ENCODE measurements around the gene FAM53B.
"Not testable (repeated sequence)": the region's sequence is repeated elsewhere in the genome, so short reads cannot be mapped to it uniquely, and the experiment has no call there.

Gene FAM53B

DNA sequence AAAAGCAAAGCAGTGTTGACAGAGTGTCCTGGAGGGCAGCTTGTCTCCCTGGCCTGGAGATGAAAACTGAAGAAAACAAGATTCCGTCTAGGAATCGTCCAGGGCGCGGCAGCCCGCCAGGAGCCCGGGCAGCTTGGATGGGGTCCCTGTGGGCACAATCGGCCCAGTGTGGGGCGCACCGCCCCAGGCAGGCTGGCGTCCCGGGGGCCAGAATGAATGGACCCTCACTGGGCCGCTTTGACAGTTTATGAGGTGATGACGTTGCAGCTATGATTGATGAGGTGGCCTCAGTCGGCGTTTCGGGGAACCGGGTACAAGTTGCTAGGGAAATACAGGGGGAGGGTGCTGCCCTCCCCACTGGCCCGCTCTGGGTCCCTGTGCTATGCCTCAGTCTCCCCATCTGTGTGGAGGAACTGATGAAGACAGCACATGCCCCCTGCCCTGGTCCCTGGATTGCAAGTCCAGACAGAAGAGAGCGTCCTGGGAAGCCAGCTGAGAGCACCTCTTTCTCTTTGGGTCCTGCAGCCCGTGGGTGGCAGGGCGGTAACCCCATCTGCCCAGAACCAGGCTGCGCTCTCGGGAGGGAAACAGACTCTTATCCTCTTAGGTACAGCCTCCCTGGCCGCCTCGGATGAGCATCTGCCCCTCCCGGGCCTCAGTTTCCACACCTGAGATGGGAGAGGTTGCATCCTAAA lies 151.3 kb downstream of the FAM53B start:
- no peak for FAIRE-seq

DNA sequence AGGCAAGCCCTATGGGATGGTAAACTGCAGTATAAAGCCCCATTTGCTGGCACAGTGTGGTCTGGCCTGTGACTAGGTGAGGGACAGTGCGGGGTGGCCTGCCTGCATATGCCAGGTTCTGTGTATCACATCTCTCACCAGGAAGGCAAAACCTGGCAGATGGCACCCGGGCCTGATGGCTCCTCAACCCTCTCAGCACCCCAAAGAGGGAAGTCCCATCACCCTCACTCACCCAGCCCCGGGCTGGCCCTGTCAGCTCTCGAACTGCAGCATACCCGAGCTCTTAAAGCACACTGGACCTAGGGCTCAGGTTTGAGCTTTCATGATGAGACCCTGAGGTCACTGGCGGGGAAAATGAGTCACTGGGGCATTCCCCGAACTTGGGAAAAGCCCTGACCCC lies 152.1 kb downstream of the FAM53B start:
- no peak for FAIRE-seq

DNA sequence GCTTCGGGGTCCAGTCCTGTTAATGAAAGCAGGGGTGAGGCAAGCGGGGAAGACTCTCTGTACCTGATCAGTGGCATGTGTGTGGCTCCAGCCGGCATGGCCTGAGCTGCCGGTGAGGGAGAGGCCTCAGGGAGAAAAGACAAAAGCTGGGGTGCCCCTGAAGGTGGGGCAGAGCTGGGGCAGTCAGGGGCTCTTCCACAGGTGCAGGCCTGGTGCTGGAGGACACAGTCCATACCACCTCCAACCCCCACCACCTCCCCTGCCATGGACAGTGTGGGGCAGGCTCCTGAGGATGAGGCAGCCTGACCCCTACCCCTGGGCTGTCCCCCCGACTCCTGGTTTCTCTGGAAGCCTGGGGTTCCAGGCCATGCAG lies 153.1 kb downstream of the FAM53B start:
- no peak for FAIRE-seq

DNA sequence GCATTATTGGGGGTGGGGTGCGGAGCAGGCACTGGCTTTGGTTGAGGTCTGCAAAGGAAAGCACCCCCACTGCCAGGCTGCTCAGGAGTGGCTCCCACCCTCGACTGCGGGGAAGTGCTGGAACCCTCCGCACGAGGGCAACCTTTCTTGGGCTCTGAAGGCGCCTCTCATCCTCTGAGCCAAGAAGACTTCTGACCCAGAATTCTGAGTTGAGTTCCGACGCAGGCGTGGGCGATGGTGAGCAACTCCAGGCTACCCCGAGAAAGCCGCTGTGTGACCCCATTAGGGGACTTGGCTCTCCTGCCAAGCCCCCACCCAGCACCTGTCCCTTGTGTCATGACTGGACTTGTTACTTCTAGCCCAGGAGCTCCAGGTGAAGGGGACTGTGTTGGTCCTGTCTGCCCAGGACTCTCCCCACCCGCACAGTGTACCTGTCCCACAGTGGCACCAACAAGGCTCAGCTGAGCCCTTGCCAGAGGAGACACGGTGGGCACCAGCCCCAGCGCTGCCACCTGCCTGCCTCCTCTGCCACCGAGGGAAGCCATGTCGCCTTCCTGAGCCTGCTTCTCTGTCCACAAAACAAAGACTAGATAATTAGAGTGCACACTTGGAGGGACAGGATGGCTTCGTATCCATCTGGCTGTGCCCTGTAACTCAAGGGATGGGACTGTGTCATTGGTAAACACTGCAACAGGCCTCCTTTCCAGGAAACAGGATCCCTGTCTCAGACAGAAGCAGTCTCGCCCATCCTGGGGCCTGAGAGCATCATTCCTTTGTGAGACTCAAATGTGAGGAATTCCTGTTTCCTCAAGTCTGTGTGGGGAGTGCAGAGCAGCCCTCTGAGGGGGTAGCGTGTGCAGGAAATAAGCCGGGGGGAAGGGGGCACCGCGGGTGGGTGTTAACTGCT lies 153.7 kb downstream of the FAM53B start:
- FAIRE-seq, result no peak

DNA sequence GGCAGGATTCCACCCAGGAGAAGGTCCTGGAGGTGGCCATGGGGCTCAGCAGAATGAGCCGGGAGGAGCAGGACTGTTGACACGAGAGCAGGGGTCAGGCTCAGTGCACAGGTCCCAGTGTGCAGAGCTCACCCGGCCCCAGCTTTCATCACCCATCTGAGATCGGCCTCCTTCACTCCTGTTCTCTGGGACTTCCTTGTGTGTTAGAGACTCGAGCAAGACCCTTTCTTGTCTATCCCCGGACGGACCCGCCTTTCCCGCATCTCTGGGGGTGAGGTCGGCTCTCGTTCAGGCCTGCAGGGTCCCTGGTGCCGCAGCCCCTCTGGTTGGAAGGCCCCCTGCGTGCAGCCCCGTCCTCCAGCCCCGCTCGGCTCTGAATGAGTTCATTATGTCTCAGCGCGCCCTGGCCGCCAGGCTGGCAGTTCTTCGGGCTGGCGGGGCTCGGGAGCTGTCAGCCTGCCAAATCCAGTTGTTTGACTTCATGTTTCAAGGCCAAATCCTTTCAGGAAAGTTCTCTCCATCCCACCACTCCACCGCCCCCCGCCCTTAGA lies 154.6 kb downstream of the FAM53B start:
- FAIRE-seq, result no peak

DNA sequence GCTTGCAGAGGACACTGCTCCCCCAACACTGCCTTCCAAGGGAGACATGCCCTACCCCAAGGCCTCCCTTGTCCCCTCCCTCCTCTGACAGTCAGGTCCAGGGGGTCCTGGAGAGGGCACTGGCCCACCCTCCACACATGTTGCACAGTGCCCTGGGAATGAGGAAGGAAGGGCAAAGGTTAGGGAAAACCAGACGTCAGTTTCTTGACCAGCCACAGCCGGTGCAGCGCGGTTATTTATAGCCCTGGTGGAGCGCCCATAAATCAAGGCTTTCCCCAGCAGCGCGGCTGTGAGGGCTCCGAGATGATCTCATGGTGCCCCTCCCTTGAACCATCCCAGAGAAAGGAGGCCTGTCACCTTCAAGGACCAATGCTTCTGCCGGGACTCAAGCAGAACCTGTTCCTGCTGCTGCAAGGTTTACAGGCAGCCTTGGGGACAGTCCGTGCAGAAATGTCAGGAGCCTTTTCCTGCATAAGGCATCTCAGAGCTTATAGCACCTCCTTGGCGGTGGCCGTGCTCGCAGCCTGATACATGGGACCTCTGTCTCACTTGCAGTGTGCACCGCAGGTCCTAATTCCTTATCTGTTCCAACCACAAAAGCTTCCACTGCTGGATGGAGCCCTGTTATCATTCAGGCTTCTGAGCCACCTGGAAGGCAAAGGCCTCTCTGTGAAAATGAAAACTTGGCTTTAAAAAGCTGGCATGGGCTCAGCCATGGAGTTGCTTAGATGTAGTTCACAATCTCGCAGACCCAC lies 155.3 kb downstream of the FAM53B start:
- FAIRE-seq, result no peak

DNA sequence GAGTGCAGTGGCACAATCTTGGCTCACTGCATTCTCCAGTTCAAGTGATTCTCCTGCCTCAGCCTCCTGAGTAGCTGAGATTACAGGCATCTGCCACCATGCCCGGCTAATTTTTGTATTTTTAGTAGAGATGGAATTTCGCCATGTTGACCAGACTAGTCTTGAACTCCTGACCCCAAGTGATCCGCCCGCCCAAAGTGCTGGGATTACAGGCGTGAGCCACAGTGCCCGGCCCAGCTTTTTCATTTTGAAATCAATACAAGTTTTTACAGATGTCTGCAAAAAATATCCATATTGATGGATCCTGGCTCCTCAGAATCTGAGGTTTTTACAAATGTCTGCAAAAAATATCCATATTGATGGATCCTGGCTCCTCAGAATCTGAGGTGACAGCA lies 155.8 kb downstream of the FAM53B start:
- not testable (repeated sequence) for FAIRE-seq

DNA sequence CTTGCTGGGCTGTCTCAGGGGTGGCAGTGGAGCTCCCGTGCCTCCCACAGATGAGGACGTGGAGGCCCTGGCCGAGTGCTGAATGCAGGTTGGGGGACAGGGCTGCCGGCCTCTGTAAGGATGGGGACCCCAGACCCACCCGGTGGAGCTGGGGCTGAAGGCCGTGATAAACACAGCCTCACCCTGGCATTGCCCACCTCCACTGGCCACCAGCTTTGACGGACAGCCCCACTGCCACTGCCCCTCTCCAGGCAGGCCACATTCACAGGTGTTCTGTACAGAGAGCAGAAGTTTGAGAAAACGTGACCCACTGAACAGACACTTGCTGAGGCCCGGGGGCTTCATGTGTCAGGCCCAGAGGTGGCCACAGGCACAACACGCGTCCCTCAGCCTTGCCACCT lies 156.4 kb downstream of the FAM53B start:
- FAIRE-seq, result no peak

DNA sequence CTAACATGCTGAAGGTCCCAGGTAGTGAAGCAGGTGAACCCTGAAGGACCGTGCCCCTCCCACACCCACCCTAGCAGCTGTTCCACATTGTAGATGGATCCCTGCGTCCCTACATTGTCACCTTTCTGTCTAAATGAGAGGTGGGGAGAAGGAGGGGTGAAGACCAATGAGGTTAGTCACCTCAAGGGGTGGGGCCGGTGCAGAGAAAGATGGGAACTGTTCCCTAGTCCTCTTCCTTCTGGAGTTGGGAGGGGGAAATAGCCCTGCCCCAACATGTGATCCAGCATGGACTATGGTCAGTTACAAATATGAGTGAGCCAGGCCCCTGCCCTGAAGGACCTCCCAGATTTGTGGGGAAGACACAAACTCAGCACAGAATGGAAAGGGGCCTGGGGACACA lies 158.0 kb downstream of the FAM53B start:
- no peak for FAIRE-seq

DNA sequence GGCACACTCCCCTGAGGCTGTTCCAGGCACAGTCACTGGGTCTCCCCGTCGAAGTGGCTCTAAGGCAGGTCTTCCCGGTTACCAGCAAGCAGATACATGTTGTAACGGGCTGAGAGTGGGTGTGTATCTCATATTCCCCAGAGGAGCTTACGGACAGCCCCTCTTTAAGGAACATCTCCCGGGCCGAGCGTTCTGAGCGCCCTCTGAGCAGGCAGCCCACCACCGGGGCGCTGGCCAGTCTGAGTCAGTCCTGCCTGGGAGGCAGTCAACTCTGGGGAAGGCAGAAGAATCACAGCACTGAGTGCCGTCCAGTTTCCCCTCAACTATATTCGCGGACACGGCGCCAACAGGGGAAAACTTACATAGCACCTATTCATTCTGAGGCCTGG lies 165.2 kb downstream of the FAM53B start:
- no peak for FAIRE-seq

DNA sequence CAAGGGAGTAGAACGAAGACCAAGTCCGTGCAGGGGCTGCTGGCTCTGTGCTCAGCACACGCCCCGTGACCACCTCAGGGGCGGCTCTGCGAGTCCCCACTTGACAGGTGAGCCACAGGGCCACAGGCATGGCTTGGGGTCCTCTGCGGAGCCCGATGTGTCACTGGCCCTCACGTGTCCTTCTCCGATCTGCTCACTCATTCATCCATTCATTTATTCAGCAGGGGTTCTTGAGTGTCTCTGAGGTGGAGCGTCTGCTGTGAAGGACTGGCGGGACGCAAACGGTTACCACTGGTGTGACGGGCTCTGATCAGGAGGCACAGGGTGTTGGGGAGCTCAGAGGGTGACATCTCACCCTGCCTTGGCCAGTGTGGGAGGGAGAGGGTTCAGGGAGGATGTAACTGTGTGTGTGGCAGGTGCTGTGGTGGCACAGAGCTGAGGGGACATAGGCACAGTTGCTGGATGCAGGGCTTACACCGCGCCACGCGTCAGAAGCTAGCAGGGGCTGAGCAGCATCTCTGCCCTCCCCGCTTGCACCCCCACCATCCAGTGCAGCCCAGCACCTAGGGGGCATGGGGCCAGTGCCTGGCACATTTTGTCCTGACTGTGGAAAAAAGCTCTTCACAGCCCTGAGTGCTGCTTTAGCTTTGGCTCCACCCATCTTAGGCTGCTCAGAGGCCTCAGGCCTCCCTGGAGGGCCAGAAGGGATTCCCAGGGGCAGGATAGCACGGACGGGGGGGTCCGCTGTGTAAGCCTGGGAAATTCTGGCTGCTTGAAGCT lies 165.8 kb downstream of the FAM53B start:
- FAIRE-seq, result no peak

DNA sequence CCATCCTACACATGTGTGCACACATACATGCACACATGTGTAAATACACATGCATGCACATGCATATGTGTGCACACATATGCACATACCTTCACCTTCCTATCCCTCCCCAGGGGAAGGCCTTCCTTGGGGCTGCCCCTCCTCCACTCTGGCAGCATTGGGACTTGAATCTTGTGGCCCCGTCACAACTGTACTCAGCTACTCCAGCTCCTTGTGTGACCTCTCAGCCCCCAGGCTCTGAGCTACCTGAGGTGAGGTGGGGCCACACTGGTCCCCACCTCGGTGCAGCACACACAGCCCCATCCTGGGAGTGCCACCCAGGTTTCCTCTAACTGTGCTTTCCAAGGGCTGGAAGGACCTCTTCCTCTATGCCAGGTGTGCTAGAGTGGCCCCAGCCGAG lies 166.5 kb downstream of the FAM53B start:
- no peak for FAIRE-seq

DNA sequence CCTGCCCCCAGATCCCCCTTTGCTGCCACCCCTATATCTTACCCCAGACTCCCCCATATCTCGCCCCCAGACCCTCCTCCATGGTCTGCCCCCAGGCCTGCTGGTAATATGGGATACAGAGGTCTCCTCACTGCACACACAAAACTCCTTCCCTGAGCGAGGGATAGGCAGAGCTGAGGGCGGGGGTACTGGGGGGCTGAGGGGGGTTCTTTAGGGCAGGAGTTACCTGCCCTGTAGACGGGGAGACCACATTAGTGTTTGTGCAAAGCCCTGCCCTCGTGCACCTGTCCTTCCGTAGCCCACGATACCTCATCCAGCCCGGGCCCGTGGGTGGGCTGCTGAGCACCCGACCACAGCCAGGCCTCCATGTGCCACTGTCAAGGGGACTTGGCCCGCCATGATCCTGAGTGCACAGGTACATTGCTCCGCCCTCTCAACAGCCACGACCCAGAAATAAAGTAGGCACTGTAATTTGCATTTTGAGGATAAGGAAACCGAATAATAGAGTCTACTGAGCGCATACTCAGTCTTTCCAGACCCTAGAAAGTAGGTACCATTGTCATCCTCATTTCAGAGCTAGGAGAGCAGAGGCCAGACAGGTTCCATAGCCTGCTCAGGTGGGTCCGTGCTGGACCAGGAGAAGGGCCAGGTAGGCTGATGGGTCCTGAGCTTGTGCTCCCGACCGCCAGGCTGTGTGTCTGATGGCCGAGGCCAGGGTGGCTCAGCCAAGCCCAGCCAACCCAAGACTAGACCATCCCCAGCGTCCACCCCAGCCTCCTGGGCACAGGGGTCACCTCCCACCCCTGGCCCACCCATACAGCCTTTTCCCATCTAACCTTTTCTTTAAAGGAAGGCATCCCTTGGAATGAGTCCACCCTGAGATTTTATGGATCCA lies 167.4 kb downstream of the FAM53B start:
- FAIRE-seq, result no peak

DNA sequence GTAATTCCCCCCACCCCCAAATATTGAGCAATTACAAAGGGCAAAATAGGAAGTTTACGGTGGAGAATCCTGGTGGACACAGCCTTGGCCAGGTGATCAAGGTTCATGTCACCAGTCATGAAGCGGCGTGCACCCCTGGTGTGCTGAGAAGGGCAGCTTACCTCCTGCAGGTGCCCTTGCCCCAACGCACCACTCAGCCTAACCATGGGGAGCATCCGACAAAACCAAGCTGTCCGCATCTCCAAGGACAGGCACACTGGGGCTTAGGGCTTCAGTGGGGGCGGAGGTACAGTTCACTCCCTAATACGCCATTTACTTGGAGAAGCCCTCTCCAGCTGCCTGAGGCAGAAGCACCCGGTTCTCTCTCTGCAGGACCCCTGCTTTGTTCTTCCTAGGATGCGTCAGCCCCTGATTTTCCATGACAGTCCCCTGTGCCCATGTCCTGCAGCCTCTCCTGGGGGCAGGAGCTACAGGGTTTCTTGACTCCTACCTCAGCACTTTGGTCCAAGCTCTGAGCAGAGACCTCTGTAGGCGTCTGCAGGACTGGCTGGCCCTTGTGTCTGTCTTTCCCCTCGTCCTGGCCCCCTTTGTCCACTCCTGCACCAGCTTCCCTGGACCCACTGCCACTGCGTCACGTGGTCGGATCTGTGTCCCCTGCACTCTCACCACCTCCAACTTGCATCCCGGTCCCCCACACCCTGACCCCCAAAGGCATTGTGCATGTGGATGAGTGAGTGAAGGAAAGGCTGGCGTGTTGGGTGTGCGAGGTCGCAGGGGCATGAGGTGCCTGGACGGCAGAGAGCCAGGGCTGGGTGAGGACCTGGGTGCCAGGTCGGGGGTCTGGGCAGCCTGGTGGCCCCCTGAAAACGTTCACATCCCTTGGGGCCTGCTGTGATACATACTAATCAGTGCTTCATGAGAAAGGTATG lies 168.8 kb downstream of the FAM53B start:
- no peak for FAIRE-seq

DNA sequence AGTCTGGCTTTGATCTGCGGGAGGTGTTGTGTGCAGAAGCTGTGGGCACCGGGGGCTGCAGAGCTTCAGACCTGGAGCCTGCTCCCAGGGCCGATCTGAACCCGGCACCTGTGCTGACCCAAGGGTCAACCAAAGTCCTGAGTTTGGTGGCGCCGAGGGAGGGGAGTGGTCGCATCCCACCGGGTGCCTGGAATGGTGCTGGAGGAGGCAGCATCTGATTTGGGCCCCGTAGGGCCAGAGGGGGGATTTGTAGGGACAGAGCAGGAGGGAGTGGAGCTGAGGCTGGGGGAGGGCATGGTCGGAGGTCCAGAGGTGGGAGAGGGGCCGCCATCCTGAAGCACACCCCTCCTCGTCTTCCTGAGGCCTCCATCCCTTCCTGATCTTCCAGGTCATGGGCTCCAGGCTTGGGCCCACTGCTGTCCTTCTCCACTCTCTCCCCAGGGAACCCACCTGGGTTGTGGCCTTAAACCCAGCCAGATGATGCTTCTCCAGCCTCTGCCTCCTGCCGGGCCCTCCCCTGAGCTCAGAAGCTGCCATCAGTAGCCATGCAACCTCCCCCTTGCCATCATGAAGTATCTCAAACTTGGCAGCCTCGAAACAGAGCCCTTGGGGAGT lies 169.6 kb downstream of the FAM53B start:
- FAIRE-seq, result no peak

DNA sequence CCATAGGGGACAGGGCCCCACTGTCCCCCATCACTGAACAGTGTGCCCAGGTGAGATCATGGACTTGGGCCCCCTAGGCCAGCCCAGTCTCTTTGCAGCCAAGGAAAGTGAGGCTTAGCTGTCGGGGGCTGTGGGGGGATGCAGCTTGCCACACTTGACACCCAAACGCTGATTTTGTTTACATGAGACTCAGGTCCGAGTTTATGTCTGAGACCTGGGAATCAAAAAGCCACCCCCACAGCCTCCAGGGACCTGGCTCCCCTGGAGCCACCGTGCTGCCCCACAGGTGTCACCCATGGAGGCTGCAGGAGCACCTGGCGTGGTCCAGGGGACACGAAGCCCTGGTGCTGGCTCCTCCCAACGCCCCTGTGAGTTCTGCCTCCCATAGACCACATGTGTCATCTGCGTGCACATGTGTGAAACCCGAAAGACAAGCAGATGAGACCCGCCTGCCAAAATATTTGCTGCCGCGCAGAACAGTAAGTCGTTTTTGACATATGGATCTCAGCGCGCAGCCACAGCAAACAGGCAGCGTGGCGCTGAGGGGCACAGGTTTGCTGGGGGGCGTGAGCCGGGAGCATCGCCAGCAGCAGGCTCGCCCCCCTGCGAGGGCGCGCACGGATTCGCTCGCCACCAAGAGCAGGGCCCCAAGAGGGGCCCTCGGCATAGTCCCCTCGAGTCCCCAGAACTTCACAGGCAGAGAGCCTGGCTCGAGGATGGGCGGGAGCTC lies 170.3 kb downstream of the FAM53B start:
- no peak for FAIRE-seq

DNA sequence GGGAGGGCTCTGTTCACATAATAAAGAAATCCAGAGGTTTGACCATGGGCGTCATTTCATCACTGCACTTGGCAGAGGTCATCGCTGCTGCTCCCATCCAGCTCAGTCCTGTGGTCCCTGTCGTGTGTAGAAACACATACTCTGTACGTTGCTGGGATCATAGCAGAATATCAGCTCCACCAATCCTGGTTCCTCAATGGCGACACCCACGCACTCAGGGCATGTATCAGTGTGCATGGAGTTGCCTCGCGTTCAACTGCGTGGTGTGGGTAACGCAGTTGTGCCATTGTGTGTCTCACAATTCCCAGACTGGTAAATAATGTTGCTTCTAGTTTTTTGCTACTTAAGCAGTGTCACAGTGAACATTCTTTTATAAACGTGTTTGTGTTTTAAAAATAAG lies 171.4 kb downstream of the FAM53B start:
- no peak for FAIRE-seq

DNA sequence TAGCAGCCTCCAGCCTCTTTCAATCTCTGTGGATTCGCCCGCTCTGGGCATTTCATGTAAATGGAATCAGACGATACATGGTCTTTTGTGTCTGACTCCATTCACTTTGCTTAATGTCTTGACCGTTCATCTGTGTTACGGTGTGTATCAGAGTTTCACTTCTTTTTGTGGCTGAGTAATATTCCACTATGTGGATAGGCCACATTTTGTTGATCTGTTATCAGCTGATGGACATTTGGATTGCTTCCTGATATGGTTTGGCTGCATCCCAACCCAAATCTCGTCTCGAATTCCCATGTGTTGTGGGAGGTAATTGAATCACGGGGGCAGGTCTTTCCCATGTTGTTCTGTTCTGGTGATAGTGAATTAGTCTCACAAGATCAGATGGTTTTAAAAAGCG lies 173.5 kb downstream of the FAM53B start:
- no peak for FAIRE-seq

Measured in G401.6 (cell line).